ENCODE results near the gene RBMS3. TPM values are rescaled to one million over a fixed set of nuclear protein-coding genes. Genes with fewer than 3 reads are reported as not detected.
"Not testable (repeated sequence)": the region's sequence is repeated elsewhere in the genome, so short reads cannot be mapped to it uniquely, and the experiment has no call there.

The RBMS3 gene
- total RNA-seq, 1 donor from 2014 or later: 79.3 TPM

- no peak for DNase-seq (ENCODE audit: low spot score)
Measured at GRCh38 chr3:29775340-29775739, 494.5 kb downstream of the RBMS3 start.

GRCh38 chr3:29777869-29778268, 497.0 kb downstream of the RBMS3 start:
- no peak for DNase-seq (ENCODE audit: low spot score)

GRCh38 chr3:29789686-29790085, 508.8 kb downstream of the RBMS3 start:
- DNase-seq (ENCODE audit: low spot score): no peak

GRCh38 chr3:29796808-29797207, 515.9 kb downstream of the RBMS3 start:
- DNase-seq (ENCODE audit: low spot score): no peak

- no peak for DNase-seq (ENCODE audit: low spot score)
Measured at GRCh38 chr3:29802057-29802456, 521.2 kb downstream of the RBMS3 start.

- DNase-seq (ENCODE audit: low spot score): no peak
Measured at GRCh38 chr3:29804044-29804443, 523.2 kb downstream of the RBMS3 start.

GRCh38 chr3:29805757-29806156, 524.9 kb downstream of the RBMS3 start:
- no peak for DNase-seq (ENCODE audit: low spot score)

- not testable (repeated sequence) for DNase-seq (ENCODE audit: low spot score)
Measured at GRCh38 chr3:29808324-29808723, 527.5 kb downstream of the RBMS3 start.

GRCh38 chr3:29822071-29822470, 541.2 kb downstream of the RBMS3 start:
- no peak for DNase-seq (ENCODE audit: low spot score)

GRCh38 chr3:29823233-29823632, 542.4 kb downstream of the RBMS3 start:
- DNase-seq (ENCODE audit: low spot score): no peak

- no peak for DNase-seq (ENCODE audit: low spot score)
Measured at GRCh38 chr3:29826712-29827111, 545.8 kb downstream of the RBMS3 start.

GRCh38 chr3:29827756-29828155, 546.9 kb downstream of the RBMS3 start:
- no peak for DNase-seq (ENCODE audit: low spot score)

GRCh38 chr3:29829340-29829739, 548.5 kb downstream of the RBMS3 start:
- no peak for DNase-seq (ENCODE audit: low spot score)

- no peak for DNase-seq (ENCODE audit: low spot score)
Measured at GRCh38 chr3:29850641-29851040, 569.8 kb downstream of the RBMS3 start.

GRCh38 chr3:29852767-29853166, 571.9 kb downstream of the RBMS3 start:
- DNase-seq (ENCODE audit: low spot score): no peak

GRCh38 chr3:29853841-29854397, 573.0 kb downstream of the RBMS3 start:
- DNase-seq (ENCODE audit: low spot score): no peak

GRCh38 chr3:29854821-29855220, 574.0 kb downstream of the RBMS3 start:
- DNase-seq (ENCODE audit: low spot score): no peak

- no peak for DNase-seq (ENCODE audit: low spot score)
Measured at GRCh38 chr3:29859726-29860270, 578.9 kb downstream of the RBMS3 start.

GRCh38 chr3:29864809-29865208, 583.9 kb downstream of the RBMS3 start:
- no peak for DNase-seq (ENCODE audit: low spot score)

GRCh38 chr3:29868543-29869101, 587.8 kb downstream of the RBMS3 start:
- no peak for DNase-seq (ENCODE audit: low spot score)

- no peak for DNase-seq (ENCODE audit: low spot score)
Measured at GRCh38 chr3:29870136-29870535, 589.3 kb downstream of the RBMS3 start.

GRCh38 chr3:29871087-29871486, 590.2 kb downstream of the RBMS3 start:
- DNase-seq (ENCODE audit: low spot score): no peak

- no peak for DNase-seq (ENCODE audit: low spot score)
Measured at GRCh38 chr3:29880809-29881208, 599.9 kb downstream of the RBMS3 start.

GRCh38 chr3:29887451-29887850, 606.6 kb downstream of the RBMS3 start:
- DNase-seq (ENCODE audit: low spot score): no peak
